HL-60 (cell line): ENCODE measurements around the gene DEPDC1B.

Experiments used
- DNase-seq, 2 experiments: peaks; one replicate each; pipeline ENCODE4 v3.0.0-alpha.2; 2010 to 2020; ENCODE audit warnings: low read depth in 1 of 2, low spot score in 1 of 2
- H3K27ac ChIP-seq: fragments of 250-450 bp; sonication (Bioruptor Pico); replicated peaks from 2 replicates; pipeline ENCODE4 v1.5.1; 2020; ENCODE audit warnings: mild to moderate bottlenecking, moderate library complexity
- H3K27me3 ChIP-seq: fragments of 250-450 bp; sonication (Bioruptor Pico); 2 replicates; pipeline ENCODE4 v1.5.1; 2021; ENCODE audit warnings: mild to moderate bottlenecking, moderate library complexity; ENCODE audit not compliant: insufficient read depth, poor library complexity, severe bottlenecking
- H3K4me3 ChIP-seq: replicated peaks from 2 replicates; pipeline ENCODE4 v1.5.1; 2011; ENCODE audit warnings: mild to moderate bottlenecking, control low read depth, low read length; ENCODE audit not compliant: insufficient read depth
- GABPA ChIP-seq: IDR thresholded peaks from 2 replicates; pipeline ENCODE4 v1.6.1; 2012; ENCODE audit warnings: low read depth
- POLR2AphosphoS5 ChIP-seq: IDR thresholded peaks from 2 replicates; pipeline ENCODE4 v1.6.1; 2012; ENCODE audit warnings: low read depth
- REST ChIP-seq: IDR thresholded peaks from 2 replicates; pipeline ENCODE4 v1.6.1; 2012; ENCODE audit warnings: low read depth; ENCODE audit not compliant: insufficient replicate concordance
- SPI1 ChIP-seq: IDR thresholded peaks from 2 replicates; pipeline ENCODE4 v1.6.1; 2012; ENCODE audit warnings: low read depth, mild to moderate bottlenecking, borderline replicate concordance
- TF ChIP-seq, protein P1 (sequence below): IDR thresholded peaks from one replicate; pipeline ENCODE4 v1.5.1; 2011; ENCODE audit warnings: low read length, control low read depth, inconsistent platforms; ENCODE audit not compliant: insufficient read depth

DEPDC1B gene

DNA sequence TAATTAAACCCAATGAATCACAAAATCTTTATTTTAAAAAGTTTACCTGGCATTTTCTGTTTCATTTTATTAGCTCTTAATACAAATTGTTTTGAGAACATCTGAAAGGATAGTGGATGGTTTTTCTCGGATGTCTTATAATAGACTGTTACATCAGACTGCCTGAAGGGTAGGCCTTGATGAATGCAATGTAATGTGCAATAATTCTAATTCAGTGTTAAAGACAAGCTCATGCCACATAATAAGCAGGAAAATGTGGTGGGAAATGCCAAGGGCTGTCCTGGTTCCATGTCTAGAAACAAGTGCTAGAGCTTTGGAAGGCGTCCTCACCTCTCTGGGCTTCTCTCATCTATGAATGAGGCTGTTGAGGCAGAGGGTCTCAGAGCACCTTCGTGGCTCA is 148.1 kb downstream of the DEPDC1B start:
- TF ChIP-seq SPI1: no peak
- DNase-seq: no peak
- Histone ChIP-seq H3K4me3 (no peak overlapping the region), H3K27ac (no peak overlapping the region), H3K27me3 (no peaks in the 10 kb centered on the region)

- Histone ChIP-seq H3K27me3 (no peaks in the 10 kb centered on the region), H3K27ac (no peak overlapping the region), H3K4me3 (no peak overlapping the region)
- no peak for DNase-seq
- TF ChIP-seq SPI1 (no peak), GABPA (no peak), POLR2AphosphoS5 (no peak)
- TF ChIP-seq, protein P1, sequence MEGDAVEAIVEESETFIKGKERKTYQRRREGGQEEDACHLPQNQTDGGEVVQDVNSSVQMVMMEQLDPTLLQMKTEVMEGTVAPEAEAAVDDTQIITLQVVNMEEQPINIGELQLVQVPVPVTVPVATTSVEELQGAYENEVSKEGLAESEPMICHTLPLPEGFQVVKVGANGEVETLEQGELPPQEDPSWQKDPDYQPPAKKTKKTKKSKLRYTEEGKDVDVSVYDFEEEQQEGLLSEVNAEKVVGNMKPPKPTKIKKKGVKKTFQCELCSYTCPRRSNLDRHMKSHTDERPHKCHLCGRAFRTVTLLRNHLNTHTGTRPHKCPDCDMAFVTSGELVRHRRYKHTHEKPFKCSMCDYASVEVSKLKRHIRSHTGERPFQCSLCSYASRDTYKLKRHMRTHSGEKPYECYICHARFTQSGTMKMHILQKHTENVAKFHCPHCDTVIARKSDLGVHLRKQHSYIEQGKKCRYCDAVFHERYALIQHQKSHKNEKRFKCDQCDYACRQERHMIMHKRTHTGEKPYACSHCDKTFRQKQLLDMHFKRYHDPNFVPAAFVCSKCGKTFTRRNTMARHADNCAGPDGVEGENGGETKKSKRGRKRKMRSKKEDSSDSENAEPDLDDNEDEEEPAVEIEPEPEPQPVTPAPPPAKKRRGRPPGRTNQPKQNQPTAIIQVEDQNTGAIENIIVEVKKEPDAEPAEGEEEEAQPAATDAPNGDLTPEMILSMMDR: no peak
Measured at GRCh38 chr5:60551250-60551649, 148.7 kb downstream of the DEPDC1B start.

- TF ChIP-seq, protein P1: no peak
- TF ChIP-seq POLR2AphosphoS5 (no peak), REST (no peak), GABPA (no peak), SPI1 (no peak)
- H3K27me3 ChIP-seq: no peaks in the 10 kb centered on the region
- no peak overlapping the region for H3K27ac ChIP-seq
- DNase-seq: no peak
- H3K4me3 ChIP-seq: no peak overlapping the region
Measured at GRCh38 chr5:60550311-60550710, 149.7 kb downstream of the DEPDC1B start.

DNA sequence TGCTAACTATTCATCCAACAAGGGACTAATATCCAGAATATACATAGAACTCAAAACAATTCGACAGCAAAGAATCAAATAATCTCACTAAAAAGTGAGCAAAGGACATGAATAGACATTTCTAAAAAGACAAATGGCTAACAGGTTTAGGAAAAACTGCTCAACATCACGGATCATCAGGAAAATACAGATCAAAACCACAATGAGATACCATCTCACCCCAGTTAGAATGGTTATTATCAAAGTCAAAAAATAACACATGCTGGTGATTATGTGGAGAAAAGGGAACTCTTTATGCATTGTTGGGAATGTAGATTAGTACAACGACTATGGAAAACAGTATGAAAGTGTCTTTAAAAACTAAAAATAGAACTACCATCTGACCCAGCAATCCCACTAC is 150.1 kb downstream of the DEPDC1B start:
- H3K27ac ChIP-seq: no peak overlapping the region
- H3K4me3 ChIP-seq: no peak overlapping the region
- no peak for DNase-seq
- TF ChIP-seq SPI1 (no peak), GABPA (no peak), REST (no peak), POLR2AphosphoS5 (no peak)
- TF ChIP-seq, protein P1: no peak
- H3K27me3 ChIP-seq: no peaks in the 10 kb centered on the region
